CD4-positive, alpha-beta T cell treated with Interleukin-2 at 100 ng/mL for 4 hours (primary cell): Measurements from ENCODE around the gene TBCCD1.
"Not testable (repeated sequence)": the region's sequence is repeated elsewhere in the genome, so short reads cannot be mapped to it uniquely, and the experiment has no call there.

Experiments
- DNase-seq: peaks from one replicate; pipeline ENCODE4 v3.0.0-alpha.2; 2020; ENCODE audit warnings: low spot score

The TBCCD1 gene

GRCh38 chr3:186549497-186549896 lies 17.6 kb downstream of the TBCCD1 start:
- no peak for DNase-seq

GRCh38 chr3:186544281-186544680 lies 22.9 kb downstream of the TBCCD1 start, which contains the start of gene CRYGS:
TSS of gene CRYGS (minus strand) at chr3:186544380. CDS start at chr3:186544326, 54 bp downstream.
- DNase-seq, result no peak

GRCh38 chr3:186540835-186541226 lies 26.3 kb downstream of the TBCCD1 start:
- DNase-seq, result no peak

- peak; percentile 89 for DNase-seq
Observed at GRCh38 chr3:186540221-186540834, 26.8 kb downstream of the TBCCD1 start.

GRCh38 chr3:186538779-186539178 lies 28.4 kb downstream of the TBCCD1 start:
- no peak for DNase-seq

- no peak for DNase-seq
Observed at GRCh38 chr3:186536883-186537844, 30.0 kb downstream of the TBCCD1 start.

- DNase-seq, result peak; percentile 53
Observed at GRCh38 chr3:186534113-186534669, 32.9 kb downstream of the TBCCD1 start.

- DNase-seq, result no peak
Observed at GRCh38 chr3:186532598-186533072, 34.5 kb downstream of the TBCCD1 start.

GRCh38 chr3:186531694-186532093 lies 35.4 kb downstream of the TBCCD1 start:
- DNase-seq, result not testable (repeated sequence)

- no peak for DNase-seq
Observed at GRCh38 chr3:186530415-186530814, 36.7 kb downstream of the TBCCD1 start.

- DNase-seq, result no peak
Observed at GRCh38 chr3:186529201-186529999, 37.7 kb downstream of the TBCCD1 start.

GRCh38 chr3:186526256-186526606 lies 40.9 kb downstream of the TBCCD1 start:
- no peak for DNase-seq

- DNase-seq, result no peak
Observed at GRCh38 chr3:186525369-186526255, 41.5 kb downstream of the TBCCD1 start.

GRCh38 chr3:186524616-186525015 lies 42.5 kb downstream of the TBCCD1 start:
- DNase-seq, result no peak

- DNase-seq, result no peak
Observed at GRCh38 chr3:186523434-186523833, 43.7 kb downstream of the TBCCD1 start.

GRCh38 chr3:186523022-186523421 lies 44.1 kb downstream of the TBCCD1 start:
- no peak for DNase-seq

- DNase-seq, result no peak
Observed at GRCh38 chr3:186520957-186521842, 45.9 kb downstream of the TBCCD1 start.

GRCh38 chr3:186520431-186520830 lies 46.7 kb downstream of the TBCCD1 start:
- no peak for DNase-seq

GRCh38 chr3:186519021-186519658 lies 48.0 kb downstream of the TBCCD1 start:
- peak; percentile 76 for DNase-seq
